ENCODE measurements around the gene IQSEC3. TPM values are rescaled to one million over a fixed set of nuclear protein-coding genes. Genes with fewer than 3 reads are reported as not detected.

Gene IQSEC3
- total and polyA plus RNA-seq, 8 donors = 0.64 to 8.4 (median 6.0) TPM

DNA sequence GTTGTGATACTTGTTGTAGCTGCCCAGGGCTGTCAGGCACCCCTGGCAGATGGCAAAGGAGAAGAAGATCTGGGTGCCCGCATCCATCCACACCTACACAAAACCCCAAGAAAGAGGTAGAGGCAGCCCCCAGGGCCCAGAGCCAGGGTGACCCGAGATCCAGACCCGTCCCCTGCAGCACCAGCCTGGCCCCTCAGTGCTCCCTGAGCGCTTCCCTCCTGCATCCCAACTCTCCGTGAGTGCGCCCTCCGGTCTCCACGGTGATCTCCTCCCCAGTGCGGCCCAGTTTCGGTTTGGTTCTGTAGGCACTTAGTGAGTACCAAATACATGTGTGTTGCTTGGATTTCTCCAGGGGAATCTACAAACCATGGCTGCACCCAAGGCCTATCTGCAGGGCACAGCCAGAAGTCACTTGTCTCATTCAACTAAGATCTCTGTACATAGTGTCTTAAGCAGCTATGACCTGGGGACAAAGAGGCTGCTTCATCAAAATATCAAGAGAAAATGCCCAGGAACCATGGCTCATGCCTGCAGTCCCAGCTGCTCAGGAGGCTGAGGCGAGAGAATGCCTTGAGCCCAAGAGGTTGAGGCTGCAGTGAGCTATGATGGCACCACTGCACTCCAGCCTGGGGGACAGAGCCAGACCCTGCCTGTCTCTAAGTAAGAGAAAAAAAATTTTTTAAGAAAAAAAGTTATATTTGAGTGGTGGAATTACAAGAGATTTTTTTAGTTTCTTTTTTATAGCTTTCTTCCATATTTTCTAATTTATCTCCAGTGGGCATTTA is 131.5 kb downstream of the IQSEC3 start:
- Histone ChIP-seq H3K27ac (no peak overlapping the region), H3K36me3 (no peaks in the 10 kb centered on the region), H3K9me3 (no peaks in the 10 kb centered on the region), H3K27me3 (peaks cover 0 to 58% of the 10 kb centered on the region in 2 donors), H3K4me3 (no peak overlapping the region), H3K4me1 (no peaks in the 10 kb centered on the region)
- DNase-seq (peak in 1 of 4 donors; percentile 64), ATAC-seq (no peak)
- TF ChIP-seq, protein P1, sequence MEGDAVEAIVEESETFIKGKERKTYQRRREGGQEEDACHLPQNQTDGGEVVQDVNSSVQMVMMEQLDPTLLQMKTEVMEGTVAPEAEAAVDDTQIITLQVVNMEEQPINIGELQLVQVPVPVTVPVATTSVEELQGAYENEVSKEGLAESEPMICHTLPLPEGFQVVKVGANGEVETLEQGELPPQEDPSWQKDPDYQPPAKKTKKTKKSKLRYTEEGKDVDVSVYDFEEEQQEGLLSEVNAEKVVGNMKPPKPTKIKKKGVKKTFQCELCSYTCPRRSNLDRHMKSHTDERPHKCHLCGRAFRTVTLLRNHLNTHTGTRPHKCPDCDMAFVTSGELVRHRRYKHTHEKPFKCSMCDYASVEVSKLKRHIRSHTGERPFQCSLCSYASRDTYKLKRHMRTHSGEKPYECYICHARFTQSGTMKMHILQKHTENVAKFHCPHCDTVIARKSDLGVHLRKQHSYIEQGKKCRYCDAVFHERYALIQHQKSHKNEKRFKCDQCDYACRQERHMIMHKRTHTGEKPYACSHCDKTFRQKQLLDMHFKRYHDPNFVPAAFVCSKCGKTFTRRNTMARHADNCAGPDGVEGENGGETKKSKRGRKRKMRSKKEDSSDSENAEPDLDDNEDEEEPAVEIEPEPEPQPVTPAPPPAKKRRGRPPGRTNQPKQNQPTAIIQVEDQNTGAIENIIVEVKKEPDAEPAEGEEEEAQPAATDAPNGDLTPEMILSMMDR (IDR thresholded peaks at IDR 0.05) = no peak
- intact Hi-C loops (cut with DNase I) = no loop called here

DNA sequence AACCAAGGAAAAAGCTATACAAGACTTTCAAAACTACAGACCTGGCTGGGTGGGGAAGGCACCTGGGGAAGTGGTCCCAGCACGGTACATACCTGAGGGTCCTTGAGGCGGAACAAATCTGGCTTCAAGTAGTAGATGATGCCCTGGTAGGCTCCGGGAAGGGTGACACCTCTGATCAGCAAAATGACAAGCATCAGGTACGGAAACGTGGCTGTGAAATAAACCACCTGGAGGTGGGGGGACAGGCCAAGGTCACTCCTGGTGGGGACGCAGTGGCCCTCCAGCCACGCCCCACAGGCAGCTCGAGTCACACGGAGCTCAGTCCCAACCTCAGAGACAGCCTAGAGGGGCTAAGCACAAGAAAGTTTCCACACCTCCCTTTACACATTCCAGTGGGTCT is 132.1 kb downstream of the IQSEC3 start:
- TF ChIP-seq, protein P1 (IDR thresholded peaks at IDR 0.05) = no peak
- H3K9me3 ChIP-seq = no peaks in the 10 kb centered on the region
- no peak overlapping the region for H3K4me3 ChIP-seq
- peak in 1 of 4 donors; percentile 41 for DNase-seq
- ATAC-seq = no peak
- intact Hi-C loops (cut with DNase I) = no loop called here
- H3K4me1 ChIP-seq = peaks cover 0 to 6% of the 10 kb centered on the region in 2 donors
- H3K36me3 ChIP-seq = no peaks in the 10 kb centered on the region
- H3K27ac ChIP-seq = no peak overlapping the region
- H3K27me3 ChIP-seq = peaks cover under 1 to 60% of the 10 kb centered on the region in 2 donors

DNA sequence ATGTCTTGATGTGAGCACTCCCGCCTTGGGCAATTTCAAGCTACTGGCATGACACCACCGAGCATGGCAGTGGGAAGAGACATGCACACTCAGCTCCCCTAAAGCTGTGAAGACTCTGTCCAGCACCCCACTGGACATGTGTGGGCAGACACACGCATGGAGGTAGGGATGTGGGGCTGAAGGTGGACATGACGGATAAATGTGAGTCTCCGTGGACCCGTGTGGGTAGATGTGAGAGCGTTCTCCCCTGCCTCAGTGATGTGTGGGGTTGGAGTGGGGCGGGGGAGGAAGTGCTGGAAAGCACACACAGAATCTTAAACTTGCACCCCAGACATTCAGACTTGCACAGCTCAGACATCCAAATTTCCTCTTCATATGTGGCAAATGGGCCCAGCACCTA is 134.8 kb downstream of the IQSEC3 start:
- Histone ChIP-seq H3K9me3 (no peaks in the 10 kb centered on the region), H3K36me3 (no peaks in the 10 kb centered on the region), H3K4me1 (peaks cover 0 to 11% of the 10 kb centered on the region in 2 donors), H3K27me3 (peaks cover 4 to 61% of the 10 kb centered on the region in 2 donors), H3K27ac (no peak overlapping the region), H3K4me3 (no peak overlapping the region)
- no peak for ATAC-seq
- intact Hi-C loops (cut with DNase I) = no loop called here
- TF ChIP-seq, protein P1 (IDR thresholded peaks at IDR 0.05) = no peak
- peak in 1 of 4 donors; percentile 17 for DNase-seq

DNA sequence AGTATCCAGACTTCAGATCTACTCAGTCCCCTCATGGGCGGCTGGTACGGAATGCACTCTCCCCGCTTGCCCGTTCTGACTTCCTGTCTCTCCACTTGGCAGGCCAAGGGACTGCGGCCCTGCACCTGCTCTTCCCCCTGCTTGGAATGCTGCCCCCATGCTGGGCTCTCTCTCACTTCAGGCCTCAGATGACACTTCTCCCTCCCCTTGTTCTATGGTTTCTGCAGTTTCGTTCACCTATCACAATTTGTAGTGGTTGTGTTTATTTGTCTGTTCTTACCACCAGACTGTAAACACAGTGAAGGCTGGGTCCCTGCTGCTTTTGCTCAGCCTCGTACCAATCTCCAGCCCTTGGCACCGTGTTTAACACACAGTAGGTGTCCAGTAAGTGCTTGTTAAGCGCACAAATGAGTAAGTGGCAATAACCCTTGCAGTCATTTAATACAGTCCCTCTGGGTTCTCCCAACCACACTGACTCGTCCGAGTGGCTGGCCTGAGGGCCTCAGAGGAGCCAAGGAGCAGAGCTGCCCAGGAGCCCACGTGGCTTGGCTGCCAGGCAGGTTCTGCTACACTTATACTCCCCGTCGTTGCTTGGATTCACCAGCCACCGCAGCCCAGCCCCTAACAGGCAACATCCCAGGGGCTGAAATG is 135.6 kb downstream of the IQSEC3 start:
- Histone ChIP-seq H3K4me3 (no peak overlapping the region), H3K4me1 (peaks cover 0 to 11% of the 10 kb centered on the region in 2 donors), H3K36me3 (no peaks in the 10 kb centered on the region), H3K27ac (no peak overlapping the region), H3K9me3 (no peaks in the 10 kb centered on the region), H3K27me3 (peaks cover 4 to 69% of the 10 kb centered on the region in 2 donors)
- TF ChIP-seq, protein P1 (IDR thresholded peaks at IDR 0.05) = no peak
- peak; percentile 74 for ATAC-seq
- peak in 1 of 4 donors; percentile 78 for DNase-seq
- intact Hi-C loops (cut with DNase I) = no loop called here

DNA sequence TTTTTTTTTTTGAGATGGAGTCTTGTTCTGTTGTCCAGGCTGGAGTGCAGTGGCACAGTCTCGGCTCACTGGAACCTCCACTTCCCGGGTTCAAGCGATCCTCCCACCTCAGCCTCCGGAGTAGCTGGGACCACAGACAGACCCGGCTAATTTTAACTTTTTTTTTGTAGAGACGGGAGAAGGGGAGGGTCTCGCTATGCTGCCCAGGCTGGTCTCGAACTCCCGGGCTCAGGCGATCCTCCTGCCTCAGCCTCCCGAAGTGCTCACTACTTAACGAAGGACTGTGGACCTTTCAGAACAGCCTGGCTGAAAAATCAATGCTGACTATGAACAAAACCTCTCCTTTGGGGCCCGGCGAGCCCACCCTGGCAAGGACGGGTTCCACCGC is 136.5 kb downstream of the IQSEC3 start:
- Histone ChIP-seq H3K4me3 (peak overlapping the region; percentile 13 to 24), H3K4me1 (peaks cover 0 to 11% of the 10 kb centered on the region in 2 donors), H3K27me3 (peaks cover 4 to 69% of the 10 kb centered on the region in 2 donors), H3K9me3 (no peaks in the 10 kb centered on the region), H3K27ac (no peak overlapping the region), H3K36me3 (no peaks in the 10 kb centered on the region)
- DNase-seq (no peak), ATAC-seq (no peak)
- TF ChIP-seq, protein P1 (IDR thresholded peaks at IDR 0.05) = no peak
- intact Hi-C loops (cut with DNase I) = no loop called here
